ENCODE measurements around the gene PKDCC.

Gene PKDCC

GRCh38 chr2:42055573-42056514 lies 8.0 kb downstream of the PKDCC start:
- Histone ChIP-seq H3K4me1 (ENCODE audit: control insufficient read depth in 1 of 2, insufficient read depth in 1 of 2, low read depth in 1 of 2, low read length in 1 of 2) (peaks cover 7 to 9% of the 10 kb centered on the region in 2 experiments), H3K27me3 (peaks cover 34% of the 10 kb centered on the region), H3K9me3 (no peaks in the 10 kb centered on the region), H3K36me3 (no peaks in the 10 kb centered on the region), H3K27ac (no peak overlapping the region), H3K4me3 (ENCODE audit: low read depth in 1 of 2, low read length in 1 of 2) (no peak overlapping the region)
- TF ChIP-seq CTCF (IDR thresholded peaks at IDR 0.05): no peak

- Histone ChIP-seq H3K4me1 (ENCODE audit: control insufficient read depth in 1 of 2, insufficient read depth in 1 of 2, low read depth in 1 of 2, low read length in 1 of 2) (peaks cover 7 to 9% of the 10 kb centered on the region in 2 experiments), H3K27ac (no peak overlapping the region), H3K9me3 (no peaks in the 10 kb centered on the region), H3K36me3 (no peaks in the 10 kb centered on the region), H3K4me3 (ENCODE audit: low read depth in 1 of 2, low read length in 1 of 2) (no peak overlapping the region), H3K27me3 (peaks cover 19% of the 10 kb centered on the region)
- TF ChIP-seq CTCF (IDR thresholded peaks at IDR 0.05): no peak
Observed at GRCh38 chr2:42057159-42057901, 9.5 kb downstream of the PKDCC start.

- H3K4me1 ChIP-seq (ENCODE audit: control insufficient read depth in 1 of 2, insufficient read depth in 1 of 2, low read depth in 1 of 2, low read length in 1 of 2): peaks cover 7 to 9% of the 10 kb centered on the region in 2 experiments
- peaks cover 18% of the 10 kb centered on the region for H3K27me3 ChIP-seq
- TF ChIP-seq CTCF (IDR thresholded peaks at IDR 0.05): no peak
- no peaks in the 10 kb centered on the region for H3K9me3 ChIP-seq
- H3K27ac ChIP-seq: no peak overlapping the region
- H3K36me3 ChIP-seq: no peaks in the 10 kb centered on the region
- no peak overlapping the region for H3K4me3 ChIP-seq (ENCODE audit: low read depth in 1 of 2, low read length in 1 of 2)
Observed at GRCh38 chr2:42057902-42058450, 10.2 kb downstream of the PKDCC start.

- peaks cover 22% of the 10 kb centered on the region for H3K27me3 ChIP-seq
- H3K9me3 ChIP-seq: no peaks in the 10 kb centered on the region
- no peaks in the 10 kb centered on the region for H3K36me3 ChIP-seq
- no peak for TF ChIP-seq CTCF (IDR thresholded peaks at IDR 0.05)
- H3K4me3 ChIP-seq (ENCODE audit: low read depth in 1 of 2, low read length in 1 of 2): no peak overlapping the region
- H3K4me1 ChIP-seq (ENCODE audit: control insufficient read depth in 1 of 2, insufficient read depth in 1 of 2, low read depth in 1 of 2, low read length in 1 of 2): peaks cover 7 to 9% of the 10 kb centered on the region in 2 experiments
- no peak overlapping the region for H3K27ac ChIP-seq
Observed at GRCh38 chr2:42059261-42059898, 11.6 kb downstream of the PKDCC start.

GRCh38 chr2:42060028-42060427 lies 12.2 kb downstream of the PKDCC start:
- Histone ChIP-seq H3K4me3 (ENCODE audit: low read depth in 1 of 2, low read length in 1 of 2) (no peak overlapping the region), H3K9me3 (no peaks in the 10 kb centered on the region), H3K4me1 (ENCODE audit: control insufficient read depth in 1 of 2, insufficient read depth in 1 of 2, low read depth in 1 of 2, low read length in 1 of 2) (peaks cover 7 to 9% of the 10 kb centered on the region in 2 experiments), H3K27me3 (peaks cover 22% of the 10 kb centered on the region), H3K36me3 (no peaks in the 10 kb centered on the region), H3K27ac (no peak overlapping the region)
- no peak for TF ChIP-seq CTCF (IDR thresholded peaks at IDR 0.05)
